WTC11 (cell line): ENCODE measurements around the gene HTR4. TPM values are rescaled to one million over a fixed set of nuclear protein-coding genes. Genes with fewer than 3 reads are reported as not detected.

ENCODE experiments used
- ATAC-seq: fragments of 200-7000 bp; cut with Tn5 transposase; 2 replicates; pipeline ENCODE4 v1.10.0; 2021; ENCODE audit warnings: mild to moderate bottlenecking, moderate library complexity
- CTCF ChIA-PET: fragments of 300-600 bp; sonication (Branson Sonifier 250); formaldehyde crosslinking; loops from one replicate; lab custom pipeline; 2021; ENCODE audit warnings: antibody characterized with exemption; lab: Charles Lee
- POLR2A ChIA-PET: fragments of 350-600 bp; sonication (Branson Sonifier 250); formaldehyde crosslinking; loops from one replicate; lab custom pipeline; 2021; ENCODE audit warnings: antibody characterized with exemption; lab: Charles Lee
- DNase-seq: peaks from one replicate; pipeline ENCODE4 v3.0.0; 2021; ENCODE audit warnings: low spot score
- H3K27ac Mint-ChIP-seq: 2 replicates; pipeline ENCODE4 v1.8.0; 2021; ENCODE audit warnings: mixed read lengths
- H3K27me3 Mint-ChIP-seq: 2 replicates; pipeline ENCODE4 v1.8.0; 2021; ENCODE audit warnings: low read depth, mild to moderate bottlenecking, moderate library complexity, mixed read lengths
- H3K36me3 Mint-ChIP-seq: 2 replicates; pipeline ENCODE4 v1.8.0; 2021; ENCODE audit warnings: mixed read lengths
- H3K4me1 Mint-ChIP-seq: 2 replicates; pipeline ENCODE4 v1.8.0; 2022; ENCODE audit warnings: mixed read lengths
- H3K4me3 Mint-ChIP-seq: 2 replicates; pipeline ENCODE4 v1.8.0; 2021; ENCODE audit warnings: mild to moderate bottlenecking, moderate library complexity, mixed read lengths
- H3K9me3 Mint-ChIP-seq: 2 replicates; pipeline ENCODE4 v1.8.0; 2021; ENCODE audit warnings: mixed read lengths
- ATF3 ChIP-seq: sonication (generic); formaldehyde crosslinking; conservative IDR thresholded peaks from 2 replicates; pipeline ENCODE4 v1.8.1; 2022; ENCODE audit warnings: mild to moderate bottlenecking, missing genetic modification reagents
- CBFB ChIP-seq: sonication (generic); formaldehyde crosslinking; IDR thresholded peaks from 2 replicates; pipeline ENCODE4 v1.8.1; 2022; ENCODE audit warnings: mild to moderate bottlenecking, low read depth, missing genetic modification reagents
- FOXK1 ChIP-seq: sonication (generic); formaldehyde crosslinking; IDR thresholded peaks from 2 replicates; pipeline ENCODE4 v1.8.0; 2022; ENCODE audit warnings: mild to moderate bottlenecking, moderate library complexity, missing genetic modification reagents
- MYBL2 ChIP-seq: sonication (generic); formaldehyde crosslinking; IDR thresholded peaks from 2 replicates; pipeline ENCODE4 v1.8.1; 2023; ENCODE audit warnings: mild to moderate bottlenecking, moderate library complexity, missing genetic modification reagents
- NFATC4 ChIP-seq: fragments of 250-450 bp; sonication (Bioruptor Pico); IDR thresholded peaks from 2 replicates; pipeline ENCODE4 v1.9.0; 2021; ENCODE audit warnings: mild to moderate bottlenecking
- OVOL2 ChIP-seq: fragments of 250-450 bp; sonication (Bioruptor Pico); IDR thresholded peaks from 2 replicates; pipeline ENCODE4 v1.9.0; 2021; ENCODE audit warnings: mild to moderate bottlenecking, borderline replicate concordance
- SOX15 ChIP-seq: fragments of 250-450 bp; sonication (Bioruptor Pico); IDR thresholded peaks from 2 replicates; pipeline ENCODE4 v1.9.0; 2021; ENCODE audit warnings: mild to moderate bottlenecking
- ZBTB21 ChIP-seq: sonication (generic); formaldehyde crosslinking; IDR thresholded peaks from 2 replicates; pipeline ENCODE4 v1.8.1; 2023; ENCODE audit warnings: mild to moderate bottlenecking, missing genetic modification reagents, borderline replicate concordance
- ZNF396 ChIP-seq: fragments of 250-450 bp; sonication (Bioruptor Pico); IDR thresholded peaks from 2 replicates; pipeline ENCODE4 v1.8.0; 2021; ENCODE audit warnings: mild to moderate bottlenecking, moderate library complexity, borderline replicate concordance
- ZNF423 ChIP-seq: fragments of 250-450 bp; sonication (Bioruptor Pico); IDR thresholded peaks from 2 replicates; pipeline ENCODE4 v2.1.2; 2022; ENCODE audit warnings: mild to moderate bottlenecking, moderate library complexity
- ZNF671 ChIP-seq: fragments of 250-450 bp; sonication (Bioruptor Pico); IDR thresholded peaks from 2 replicates; pipeline ENCODE4 v1.8.0; 2021; ENCODE audit warnings: mild to moderate bottlenecking
- total RNA-seq: library from RNA; stranded (reverse); gene quantifications from 3 replicates; pipeline ENCODE4 v1.2.3, GENCODE V29; 2021
- TF ChIP-seq, protein P1 (sequence below): fragments of 250-450 bp; sonication (Bioruptor Pico); IDR thresholded peaks from 2 replicates; pipeline ENCODE4 v1.9.0; 2021; ENCODE audit warnings: mild to moderate bottlenecking, borderline replicate concordance
- TF ChIP-seq, protein P2 (sequence below): sonication (generic); formaldehyde crosslinking; IDR thresholded peaks from 2 replicates; pipeline ENCODE4 v1.8.1; 2022; ENCODE audit warnings: low read depth, mild to moderate bottlenecking, moderate library complexity, missing genetic modification reagents, borderline replicate concordance
- TF ChIP-seq, protein P3 (sequence below): sonication (generic); formaldehyde crosslinking; IDR thresholded peaks from 2 replicates; pipeline ENCODE4 v1.8.0; 2022; ENCODE audit warnings: mild to moderate bottlenecking, missing genetic modification reagents
- TF ChIP-seq, protein P4 (sequence below): fragments of 250-450 bp; sonication (Bioruptor Pico); IDR thresholded peaks from 2 replicates; pipeline ENCODE4 v1.9.0; 2021; ENCODE audit warnings: mild to moderate bottlenecking
- TF ChIP-seq, protein P5 (sequence below): sonication (generic); formaldehyde crosslinking; IDR thresholded peaks from 2 replicates; pipeline ENCODE4 v1.8.1; 2022; ENCODE audit warnings: missing genetic modification reagents, borderline replicate concordance
- TF ChIP-seq, protein P6 (sequence below): sonication (generic); formaldehyde crosslinking; IDR thresholded peaks from 2 replicates; pipeline ENCODE4 v1.8.0; 2022; ENCODE audit warnings: mild to moderate bottlenecking, missing genetic modification reagents

Gene HTR4
- total RNA-seq, 1 experiment from 2014 or later = not detected

- TF ChIP-seq, protein P1, sequence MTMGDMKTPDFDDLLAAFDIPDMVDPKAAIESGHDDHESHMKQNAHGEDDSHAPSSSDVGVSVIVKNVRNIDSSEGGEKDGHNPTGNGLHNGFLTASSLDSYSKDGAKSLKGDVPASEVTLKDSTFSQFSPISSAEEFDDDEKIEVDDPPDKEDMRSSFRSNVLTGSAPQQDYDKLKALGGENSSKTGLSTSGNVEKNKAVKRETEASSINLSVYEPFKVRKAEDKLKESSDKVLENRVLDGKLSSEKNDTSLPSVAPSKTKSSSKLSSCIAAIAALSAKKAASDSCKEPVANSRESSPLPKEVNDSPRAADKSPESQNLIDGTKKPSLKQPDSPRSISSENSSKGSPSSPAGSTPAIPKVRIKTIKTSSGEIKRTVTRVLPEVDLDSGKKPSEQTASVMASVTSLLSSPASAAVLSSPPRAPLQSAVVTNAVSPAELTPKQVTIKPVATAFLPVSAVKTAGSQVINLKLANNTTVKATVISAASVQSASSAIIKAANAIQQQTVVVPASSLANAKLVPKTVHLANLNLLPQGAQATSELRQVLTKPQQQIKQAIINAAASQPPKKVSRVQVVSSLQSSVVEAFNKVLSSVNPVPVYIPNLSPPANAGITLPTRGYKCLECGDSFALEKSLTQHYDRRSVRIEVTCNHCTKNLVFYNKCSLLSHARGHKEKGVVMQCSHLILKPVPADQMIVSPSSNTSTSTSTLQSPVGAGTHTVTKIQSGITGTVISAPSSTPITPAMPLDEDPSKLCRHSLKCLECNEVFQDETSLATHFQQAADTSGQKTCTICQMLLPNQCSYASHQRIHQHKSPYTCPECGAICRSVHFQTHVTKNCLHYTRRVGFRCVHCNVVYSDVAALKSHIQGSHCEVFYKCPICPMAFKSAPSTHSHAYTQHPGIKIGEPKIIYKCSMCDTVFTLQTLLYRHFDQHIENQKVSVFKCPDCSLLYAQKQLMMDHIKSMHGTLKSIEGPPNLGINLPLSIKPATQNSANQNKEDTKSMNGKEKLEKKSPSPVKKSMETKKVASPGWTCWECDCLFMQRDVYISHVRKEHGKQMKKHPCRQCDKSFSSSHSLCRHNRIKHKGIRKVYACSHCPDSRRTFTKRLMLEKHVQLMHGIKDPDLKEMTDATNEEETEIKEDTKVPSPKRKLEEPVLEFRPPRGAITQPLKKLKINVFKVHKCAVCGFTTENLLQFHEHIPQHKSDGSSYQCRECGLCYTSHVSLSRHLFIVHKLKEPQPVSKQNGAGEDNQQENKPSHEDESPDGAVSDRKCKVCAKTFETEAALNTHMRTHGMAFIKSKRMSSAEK (CRISPR knock-in tag) = no peak
- no peak for TF ChIP-seq OVOL2
Observed at GRCh38 chr5:148542812-148543211, 111.5 kb downstream of the HTR4 start (continued).

GRCh38 chr5:148541054-148541835 is 113.1 kb downstream of the HTR4 start:
- no peak for ATAC-seq
- no peaks in the 10 kb centered on the region for H3K4me1 Mint-ChIP-seq

DNA sequence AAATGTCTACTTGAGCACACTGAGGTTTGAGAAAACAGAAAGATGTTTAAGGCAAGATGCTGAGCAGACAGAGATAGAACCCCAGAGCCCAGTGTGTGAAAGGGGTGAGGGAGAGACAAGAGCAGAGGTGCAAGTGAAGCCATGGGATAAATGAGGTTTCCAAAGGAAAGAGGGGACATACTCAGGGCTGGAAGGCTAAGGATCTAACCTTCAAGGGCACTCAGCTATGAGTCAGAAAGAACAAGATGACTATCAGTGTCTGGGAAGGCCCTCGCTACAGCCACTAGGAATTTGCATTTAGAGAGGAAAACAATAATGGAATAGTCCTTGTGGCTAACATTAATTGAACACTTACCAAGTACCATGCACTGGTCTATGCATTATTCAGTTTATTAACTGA is 113.7 kb downstream of the HTR4 start:
- Mint-ChIP-seq H3K27ac (no peak overlapping the region), H3K4me1 (no peaks in the 10 kb centered on the region), H3K27me3 (peaks cover 3% of the 10 kb centered on the region), H3K4me3 (no peak overlapping the region), H3K36me3 (no peaks in the 10 kb centered on the region), H3K9me3 (peaks cover 10% of the 10 kb centered on the region)
- POLR2A ChIA-PET = no interaction called here
- DNase-seq = no peak
- ATAC-seq = no peak
- CTCF ChIA-PET = no interaction called here
- no peak for TF ChIP-seq ATF3 (CRISPR knock-in tag)
- no peak for TF ChIP-seq MYBL2 (CRISPR knock-in tag)
- TF ChIP-seq ZNF671 (CRISPR knock-in tag) = no peak
- TF ChIP-seq, protein P2, sequence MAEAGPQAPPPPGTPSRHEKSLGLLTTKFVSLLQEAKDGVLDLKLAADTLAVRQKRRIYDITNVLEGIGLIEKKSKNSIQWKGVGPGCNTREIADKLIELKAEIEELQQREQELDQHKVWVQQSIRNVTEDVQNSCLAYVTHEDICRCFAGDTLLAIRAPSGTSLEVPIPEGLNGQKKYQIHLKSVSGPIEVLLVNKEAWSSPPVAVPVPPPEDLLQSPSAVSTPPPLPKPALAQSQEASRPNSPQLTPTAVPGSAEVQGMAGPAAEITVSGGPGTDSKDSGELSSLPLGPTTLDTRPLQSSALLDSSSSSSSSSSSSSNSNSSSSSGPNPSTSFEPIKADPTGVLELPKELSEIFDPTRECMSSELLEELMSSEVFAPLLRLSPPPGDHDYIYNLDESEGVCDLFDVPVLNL (CRISPR knock-in tag) = no peak
- no peak for TF ChIP-seq FOXK1 (CRISPR knock-in tag)
- TF ChIP-seq, protein P3, sequence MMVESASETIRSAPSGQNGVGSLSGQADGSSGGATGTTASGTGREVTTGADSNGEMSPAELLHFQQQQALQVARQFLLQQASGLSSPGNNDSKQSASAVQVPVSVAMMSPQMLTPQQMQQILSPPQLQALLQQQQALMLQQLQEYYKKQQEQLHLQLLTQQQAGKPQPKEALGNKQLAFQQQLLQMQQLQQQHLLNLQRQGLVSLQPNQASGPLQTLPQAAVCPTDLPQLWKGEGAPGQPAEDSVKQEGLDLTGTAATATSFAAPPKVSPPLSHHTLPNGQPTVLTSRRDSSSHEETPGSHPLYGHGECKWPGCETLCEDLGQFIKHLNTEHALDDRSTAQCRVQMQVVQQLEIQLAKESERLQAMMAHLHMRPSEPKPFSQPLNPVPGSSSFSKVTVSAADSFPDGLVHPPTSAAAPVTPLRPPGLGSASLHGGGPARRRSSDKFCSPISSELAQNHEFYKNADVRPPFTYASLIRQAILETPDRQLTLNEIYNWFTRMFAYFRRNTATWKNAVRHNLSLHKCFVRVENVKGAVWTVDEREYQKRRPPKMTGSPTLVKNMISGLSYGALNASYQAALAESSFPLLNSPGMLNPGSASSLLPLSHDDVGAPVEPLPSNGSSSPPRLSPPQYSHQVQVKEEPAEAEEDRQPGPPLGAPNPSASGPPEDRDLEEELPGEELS (CRISPR knock-in tag) = no peak
- no peak for TF ChIP-seq CBFB (CRISPR knock-in tag)
- no peak for TF ChIP-seq ZNF423 (CRISPR knock-in tag)

More at GRCh38 chr5:148541054-148541835, 113.1 kb downstream of the HTR4 start:
- POLR2A ChIA-PET = no interaction called here
- CTCF ChIA-PET = no interaction called here
- H3K27ac Mint-ChIP-seq = no peak overlapping the region
- no peaks in the 10 kb centered on the region for H3K36me3 Mint-ChIP-seq
- peaks cover 10% of the 10 kb centered on the region for H3K9me3 Mint-ChIP-seq
- no peak for DNase-seq
- TF ChIP-seq, protein P4, sequence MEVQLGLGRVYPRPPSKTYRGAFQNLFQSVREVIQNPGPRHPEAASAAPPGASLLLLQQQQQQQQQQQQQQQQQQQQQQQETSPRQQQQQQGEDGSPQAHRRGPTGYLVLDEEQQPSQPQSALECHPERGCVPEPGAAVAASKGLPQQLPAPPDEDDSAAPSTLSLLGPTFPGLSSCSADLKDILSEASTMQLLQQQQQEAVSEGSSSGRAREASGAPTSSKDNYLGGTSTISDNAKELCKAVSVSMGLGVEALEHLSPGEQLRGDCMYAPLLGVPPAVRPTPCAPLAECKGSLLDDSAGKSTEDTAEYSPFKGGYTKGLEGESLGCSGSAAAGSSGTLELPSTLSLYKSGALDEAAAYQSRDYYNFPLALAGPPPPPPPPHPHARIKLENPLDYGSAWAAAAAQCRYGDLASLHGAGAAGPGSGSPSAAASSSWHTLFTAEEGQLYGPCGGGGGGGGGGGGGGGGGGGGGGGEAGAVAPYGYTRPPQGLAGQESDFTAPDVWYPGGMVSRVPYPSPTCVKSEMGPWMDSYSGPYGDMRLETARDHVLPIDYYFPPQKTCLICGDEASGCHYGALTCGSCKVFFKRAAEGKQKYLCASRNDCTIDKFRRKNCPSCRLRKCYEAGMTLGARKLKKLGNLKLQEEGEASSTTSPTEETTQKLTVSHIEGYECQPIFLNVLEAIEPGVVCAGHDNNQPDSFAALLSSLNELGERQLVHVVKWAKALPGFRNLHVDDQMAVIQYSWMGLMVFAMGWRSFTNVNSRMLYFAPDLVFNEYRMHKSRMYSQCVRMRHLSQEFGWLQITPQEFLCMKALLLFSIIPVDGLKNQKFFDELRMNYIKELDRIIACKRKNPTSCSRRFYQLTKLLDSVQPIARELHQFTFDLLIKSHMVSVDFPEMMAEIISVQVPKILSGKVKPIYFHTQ (CRISPR knock-in tag) = no peak
- TF ChIP-seq, protein P2 (CRISPR knock-in tag) = no peak
- TF ChIP-seq NFATC4 (CRISPR knock-in tag) = no peak
- TF ChIP-seq ZNF396 (CRISPR knock-in tag) = no peak
- no peak for TF ChIP-seq ZBTB21
- no peak for TF ChIP-seq SOX15 (CRISPR knock-in tag)
- TF ChIP-seq, protein P5, sequence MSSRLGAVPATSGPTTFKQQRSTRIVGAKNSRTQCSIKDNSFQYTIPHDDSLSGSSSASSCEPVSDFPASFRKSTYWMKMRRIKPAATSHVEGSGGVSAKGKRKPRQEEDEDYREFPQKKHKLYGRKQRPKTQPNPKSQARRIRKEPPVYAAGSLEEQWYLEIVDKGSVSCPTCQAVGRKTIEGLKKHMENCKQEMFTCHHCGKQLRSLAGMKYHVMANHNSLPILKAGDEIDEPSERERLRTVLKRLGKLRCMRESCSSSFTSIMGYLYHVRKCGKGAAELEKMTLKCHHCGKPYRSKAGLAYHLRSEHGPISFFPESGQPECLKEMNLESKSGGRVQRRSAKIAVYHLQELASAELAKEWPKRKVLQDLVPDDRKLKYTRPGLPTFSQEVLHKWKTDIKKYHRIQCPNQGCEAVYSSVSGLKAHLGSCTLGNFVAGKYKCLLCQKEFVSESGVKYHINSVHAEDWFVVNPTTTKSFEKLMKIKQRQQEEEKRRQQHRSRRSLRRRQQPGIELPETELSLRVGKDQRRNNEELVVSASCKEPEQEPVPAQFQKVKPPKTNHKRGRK (CRISPR knock-in tag) = no peak
- TF ChIP-seq, protein P6, sequence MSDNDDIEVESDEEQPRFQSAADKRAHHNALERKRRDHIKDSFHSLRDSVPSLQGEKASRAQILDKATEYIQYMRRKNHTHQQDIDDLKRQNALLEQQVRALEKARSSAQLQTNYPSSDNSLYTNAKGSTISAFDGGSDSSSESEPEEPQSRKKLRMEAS (CRISPR knock-in tag) = no peak
- H3K27me3 Mint-ChIP-seq = peaks cover 3% of the 10 kb centered on the region
- H3K4me3 Mint-ChIP-seq = no peak overlapping the region
